ENCODE measurements around the gene FAM20A. TPM values are rescaled to one million over a fixed set of nuclear protein-coding genes. Genes with fewer than 3 reads are reported as not detected.

The FAM20A gene
- total and polyA plus RNA-seq, 2 of the 8 experiments (the other 6 are each of a cell fraction or from before 2014, with no cell fraction given): 3.6 to 11.9 TPM

GRCh38 chr17:68624381-68624780, 23.2 kb upstream of the FAM20A start:
- Histone ChIP-seq H2BK12ac (ENCODE audit: low read depth, low read length) (no peak overlapping the region), H4K20me1 (replicated peaks in 1 of 2; ENCODE audit: control insufficient read depth in 1 of 2, insufficient read depth in 2 of 2, low read length in 2 of 2) (no peaks in the 10 kb centered on the region), H3K9ac (replicated peaks in 1 of 4; ENCODE audit: extremely low read depth in 1 of 4, low read depth in 3 of 4, low read length in 3 of 4) (no peak overlapping the region), H2AFZ (ENCODE audit: low read length) (no peak overlapping the region), H4K5ac (ENCODE audit: insufficient read length, low read depth, low read length) (no peak overlapping the region), H4K91ac (replicated peaks; ENCODE audit: insufficient read length, low read length) (no peak overlapping the region), H3K79me2 (ENCODE audit: control insufficient read depth in 1 of 2, insufficient read depth in 2 of 2, low read length in 2 of 2) (no peaks in the 10 kb centered on the region), H3K23ac (ENCODE audit: insufficient read length) (no peak overlapping the region), H2BK20ac (ENCODE audit: low read length) (no peak overlapping the region), H3K4ac (replicated peaks; ENCODE audit: insufficient read length, low read depth, low read length) (no peak overlapping the region), H3K4me3 (ENCODE audit: extremely low read depth in 1 of 4, insufficient read depth in 2 of 4, low read depth in 3 of 4, low read length in 4 of 4) (no peak overlapping the region), H4K8ac (ENCODE audit: extremely low read depth, insufficient read depth, low read length) (no peak overlapping the region), H3K4me2 (ENCODE audit: insufficient read depth in 1 of 2, low read depth in 2 of 2, low read length in 2 of 2) (no peak overlapping the region), H3K79me1 (ENCODE audit: low read depth, low read length) (no peaks in the 10 kb centered on the region), H3K36me3 (ENCODE audit: control insufficient read depth in 2 of 4, insufficient read depth in 4 of 4, low read length in 3 of 4) (no peaks in the 10 kb centered on the region), H3K18ac (ENCODE audit: extremely low read depth, low read length) (no peak overlapping the region), H3K56ac (replicated peaks; ENCODE audit: insufficient read length, low read depth, low read length) (no peak overlapping the region), H3K14ac (ENCODE audit: insufficient read length) (no peak overlapping the region), H3K4me1 (replicated peaks in 1 of 4; ENCODE audit: control insufficient read depth in 3 of 4, insufficient read depth in 4 of 4, low read length in 3 of 4) (peaks cover 0 to 3% (median 0%) of the 10 kb centered on the region in 4 experiments; a peak in 2 of 7 replicates), H2BK15ac (ENCODE audit: low read length) (no peak overlapping the region), H2BK5ac (ENCODE audit: low read depth, low read length) (no peak overlapping the region), H2AK5ac (ENCODE audit: low read depth, low read length) (no peak overlapping the region), H2BK120ac (replicated peaks; ENCODE audit: low read depth, low read length) (no peak overlapping the region), H3K23me2 (ENCODE audit: low read depth, low read length) (no peaks in the 10 kb centered on the region; the same call in 1 of the 2 replicates), H3K9me3 (ENCODE audit: insufficient read depth in 2 of 2, low read depth in 1 of 2, low read length in 1 of 2) (no peaks in the 10 kb centered on the region), H3K27ac (ENCODE audit: low read depth, low read length) (no peak overlapping the region), H3K27me3 (replicated peaks in 1 of 4; ENCODE audit: control insufficient read depth in 3 of 4, extremely low read depth in 1 of 4, insufficient read depth in 3 of 4, low read length in 3 of 4) (no peaks in the 10 kb centered on the region)
- FAIRE-seq (no peak), DNase-seq (ENCODE audit: low read depth in 1 of 2, low spot score in 2 of 2) (no peak)
- TF ChIP-seq SIX5 (IDR thresholded peaks at IDR 0.05; ENCODE audit: low read depth, low read length) (no peak), USF2 (IDR thresholded peaks at IDR 0.05; ENCODE audit: low read length) (no peak)
- CTCF ChIA-PET (ENCODE audit: partially characterized antibody): interaction anchor here (0.7 to 1.2 kb wide), 2 partner anchors 11 to 47 kb away, joined by 3 to 5 read pairs; no protein-coding TSS in a partner anchor
- 87% methylated on average over 1 of the region's 1 CpG; no CpG with 5 or more reads in 1 of the 2 experiments for WGBS, 2 experiments (ENCODE audit: extremely low coverage in 1 of 2, insufficient coverage in 1 of 2, insufficient read length in 1 of 2, insufficient replicate concordance in 2 of 2, low coverage in 1 of 2, low lambda C conversion rate in 2 of 2, missing lambda C conversion rate in 1 of 2)
- POLR2A ChIA-PET (ENCODE audit: partially characterized antibody): no interaction called here
